NCI-H2227 treated with DMSO at 0.1 percent for 48 hours (cell line): ENCODE measurements around the gene HMG20B.

Experiments used
- DNase-seq: peaks from one replicate; lab custom pipeline; 2025; lab: John Stamatoyannopoulos, UW

HMG20B gene

GRCh38 chr19:3607303-3608078 is 34.7 kb downstream of the HMG20B start:
- no peak for DNase-seq

- no peak for DNase-seq
These were observed 35.4 kb downstream of the HMG20B start for GRCh38 chr19:3608079-3608641.

GRCh38 chr19:3608750-3609322 is 36.1 kb downstream of the HMG20B start:
- DNase-seq, result no peak

- DNase-seq, result no peak
These were observed 37.3 kb downstream of the HMG20B start for GRCh38 chr19:3609779-3610719.

GRCh38 chr19:3610745-3611717 is 38.3 kb downstream of the HMG20B start:
- DNase-seq, result no peak

- no peak for DNase-seq
These were observed 39.1 kb downstream of the HMG20B start for GRCh38 chr19:3611841-3612240.

- DNase-seq, result no peak
These were observed 39.6 kb downstream of the HMG20B start for GRCh38 chr19:3612330-3612729.

GRCh38 chr19:3612901-3613741 is 40.4 kb downstream of the HMG20B start:
- DNase-seq, result no peak

- DNase-seq, result no peak
These were observed 41.3 kb downstream of the HMG20B start for GRCh38 chr19:3613818-3614661.

GRCh38 chr19:3614858-3615505 is 42.2 kb downstream of the HMG20B start:
- DNase-seq, result no peak

- DNase-seq, result no peak
These were observed 42.9 kb downstream of the HMG20B start for GRCh38 chr19:3615524-3616135.

- no peak for DNase-seq
These were observed 44.7 kb downstream of the HMG20B start for GRCh38 chr19:3617463-3617862.

- no peak for DNase-seq
These were observed 45.5 kb downstream of the HMG20B start for GRCh38 chr19:3618144-3618810.

GRCh38 chr19:3618811-3619630 is 46.3 kb downstream of the HMG20B start:
- DNase-seq, result no peak

GRCh38 chr19:3619631-3620012 is 46.9 kb downstream of the HMG20B start:
- no peak for DNase-seq

GRCh38 chr19:3620145-3620816 is 47.5 kb downstream of the HMG20B start:
- no peak for DNase-seq
